Stimulated activated CD8-positive, alpha-beta memory T cell treated with anti-CD3 and anti-CD28 coated beads, Interleukin-15, amount 100 ng/mL, for 48 hours (primary cell): ENCODE data around the gene HABP4.

Experiments
- DNase-seq, 2 donors: peaks; one replicate each; pipeline ENCODE4 v3.0.0-alpha.2; 2020; ENCODE audit warnings: low read depth in 2 of 2

The HABP4 gene

GRCh38 chr9:96522366-96522765 lies 72.4 kb downstream of the HABP4 start:
- DNase-seq: no peak

GRCh38 chr9:96523374-96523773 lies 73.4 kb downstream of the HABP4 start:
- no peak for DNase-seq

- no peak for DNase-seq
These were observed 74.1 kb downstream of the HABP4 start for GRCh38 chr9:96524045-96524444.

GRCh38 chr9:96524764-96525163 lies 74.8 kb downstream of the HABP4 start:
- no peak for DNase-seq

GRCh38 chr9:96532173-96532572 lies 82.2 kb downstream of the HABP4 start:
- DNase-seq: no peak

- no peak for DNase-seq
These were observed 90.1 kb downstream of the HABP4 start for GRCh38 chr9:96540106-96540505.
